Nucleus accumbens (tissue), 56 donors: Measurements from ENCODE around the gene CEND1.

Source experiments
- DNase-seq, 56 donors: peaks; one replicate each; lab custom pipeline; 2025; lab: John Stamatoyannopoulos, UW

The CEND1 gene

GRCh38 chr11:828506-829175 is 38.8 kb upstream of the CEND1 start:
- no peak for DNase-seq

GRCh38 chr11:827897-828192 is 38.0 kb upstream of the CEND1 start, which contains the start of gene CRACR2B:
Gene CRACR2B, plus strand, starts transcription at chr11:827919. Its CDS starts 689 bp downstream, at chr11:828608.
- DNase-seq, result no peak

GRCh38 chr11:827146-827896 is 37.4 kb upstream of the CEND1 start:
- DNase-seq, result no peak

GRCh38 chr11:826836-827145 is 36.9 kb upstream of the CEND1 start:
- DNase-seq, result no peak

GRCh38 chr11:826227-826621 is 36.3 kb upstream of the CEND1 start:
- DNase-seq, result no peak

GRCh38 chr11:825366-826226 is 35.7 kb upstream of the CEND1 start:
- no peak for DNase-seq

GRCh38 chr11:824942-825341 is 35.1 kb upstream of the CEND1 start:
- no peak for DNase-seq

GRCh38 chr11:824292-824880 is 34.5 kb upstream of the CEND1 start:
- peak in 17 of 56 donors; percentile 17 to 61 (median 33) for DNase-seq

- DNase-seq, result no peak
These were observed 33.8 kb upstream of the CEND1 start for GRCh38 chr11:823441-824291.

- DNase-seq, result peak in 4 of 56 donors; percentile 31 to 54 (median 48)
These were observed 31.9 kb upstream of the CEND1 start for GRCh38 chr11:821512-822371.

GRCh38 chr11:820655-821511 is 31.0 kb upstream of the CEND1 start:
- DNase-seq, result peak in 9 of 56 donors; percentile 19 to 61 (median 28)

GRCh38 chr11:819943-820649 is 30.2 kb upstream of the CEND1 start:
- peak in 42 of 56 donors; percentile 21 to 82 (median 62) for DNase-seq

- DNase-seq, result peak in 55 of 56 donors; percentile 39 to 95 (median 84)
These were observed 29.4 kb upstream of the CEND1 start for GRCh38 chr11:819129-819931.

- DNase-seq, result no peak
These were observed 28.7 kb upstream of the CEND1 start, which contains the start of gene PNPLA2 for GRCh38 chr11:818396-819128. Gene PNPLA2, plus strand, starts transcription at chr11:818914. Its CDS starts 805 bp downstream, at chr11:819719.

GRCh38 chr11:816433-816779 is 26.5 kb upstream of the CEND1 start:
- no peak for DNase-seq
